ENCODE data around the gene PAMR1. TPM values are rescaled to one million over a fixed set of nuclear protein-coding genes. Genes with fewer than 3 reads are reported as not detected.

The PAMR1 gene
- total and polyA plus RNA-seq, 12 donors = 2.7 to 13.8 (median 5.2) TPM

DNA sequence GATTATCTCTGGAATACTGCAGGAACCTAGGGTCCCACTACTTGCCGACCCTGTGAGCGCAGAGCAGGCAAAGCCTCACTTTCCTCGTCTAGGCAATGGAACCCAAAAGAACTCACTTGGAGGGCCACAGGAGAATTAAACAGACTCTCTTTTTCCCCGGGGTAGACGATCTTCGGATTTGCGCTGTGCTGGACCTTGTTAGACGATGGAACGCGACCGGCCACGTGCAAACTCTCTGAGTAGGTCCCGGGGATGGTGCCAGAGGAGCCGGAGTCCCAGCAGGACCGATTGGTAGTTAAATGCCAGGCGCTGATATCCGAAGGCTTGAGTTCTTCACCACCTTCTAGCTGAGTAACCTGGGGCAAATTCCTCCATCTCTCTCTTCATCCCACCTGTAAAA is 105.0 kb downstream of the PAMR1 start:
- no peaks in the 10 kb centered on the region for H3K36me3 ChIP-seq
- peak in 1 of 2 donors; percentile 15 for DNase-seq
- 13 to 19% methylated on average over 17 of the region's 17 CpGs for WGBS, 2 donors

DNA sequence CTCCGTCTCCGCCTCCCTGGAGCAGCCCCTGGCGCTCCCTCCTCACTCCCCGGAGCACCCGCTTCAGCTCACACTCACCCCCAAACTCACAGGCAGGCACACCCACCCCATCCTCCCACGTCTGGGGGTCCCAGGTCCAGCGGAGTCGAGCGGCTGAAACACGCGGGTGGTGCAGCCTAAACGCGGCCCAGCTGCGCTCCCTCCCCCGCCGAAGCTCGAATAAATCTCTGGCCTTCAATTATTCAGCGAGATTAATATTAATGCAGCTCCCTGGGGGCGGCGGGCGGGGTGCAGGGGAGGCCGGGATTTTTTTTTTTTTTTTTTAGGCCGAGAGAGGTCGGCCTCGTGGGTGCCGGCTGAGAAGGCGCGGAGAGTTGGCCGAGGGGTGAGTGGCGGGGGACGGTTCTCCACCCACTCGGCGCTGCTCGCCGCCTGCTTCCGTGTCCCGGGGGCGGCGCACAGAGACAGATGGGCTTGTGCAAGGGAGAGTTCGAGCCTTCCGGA is 105.5 kb downstream of the PAMR1 start:
- Histone ChIP-seq H3K36me3 (no peaks in the 10 kb centered on the region), H3K27ac (no peak overlapping the region), H3K4me3 (peak overlapping the region; percentile 1 to 63 (median 50)), H3K4me1 (peaks cover 5 to 27% (median 16%) of the 10 kb centered on the region in 9 donors), H3K27me3 (peaks cover 0 to 98% (median 71%) of the 10 kb centered on the region in 7 donors), H3K9me3 (no peaks in the 10 kb centered on the region)
- ATAC-seq (peak; percentile 27 to 56 (median 42)), DNase-seq (peak; percentile 8 to 27)
- TF ChIP-seq, protein P1, sequence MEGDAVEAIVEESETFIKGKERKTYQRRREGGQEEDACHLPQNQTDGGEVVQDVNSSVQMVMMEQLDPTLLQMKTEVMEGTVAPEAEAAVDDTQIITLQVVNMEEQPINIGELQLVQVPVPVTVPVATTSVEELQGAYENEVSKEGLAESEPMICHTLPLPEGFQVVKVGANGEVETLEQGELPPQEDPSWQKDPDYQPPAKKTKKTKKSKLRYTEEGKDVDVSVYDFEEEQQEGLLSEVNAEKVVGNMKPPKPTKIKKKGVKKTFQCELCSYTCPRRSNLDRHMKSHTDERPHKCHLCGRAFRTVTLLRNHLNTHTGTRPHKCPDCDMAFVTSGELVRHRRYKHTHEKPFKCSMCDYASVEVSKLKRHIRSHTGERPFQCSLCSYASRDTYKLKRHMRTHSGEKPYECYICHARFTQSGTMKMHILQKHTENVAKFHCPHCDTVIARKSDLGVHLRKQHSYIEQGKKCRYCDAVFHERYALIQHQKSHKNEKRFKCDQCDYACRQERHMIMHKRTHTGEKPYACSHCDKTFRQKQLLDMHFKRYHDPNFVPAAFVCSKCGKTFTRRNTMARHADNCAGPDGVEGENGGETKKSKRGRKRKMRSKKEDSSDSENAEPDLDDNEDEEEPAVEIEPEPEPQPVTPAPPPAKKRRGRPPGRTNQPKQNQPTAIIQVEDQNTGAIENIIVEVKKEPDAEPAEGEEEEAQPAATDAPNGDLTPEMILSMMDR (IDR thresholded peaks at IDR 0.05) = no peak
- 2 to 4% methylated on average over 41 of the region's 41 CpGs for WGBS, 2 donors
- intact Hi-C loops (cut with DNase I) = no loop called here

More for the DNA sequence above, 105.0 kb downstream of the PAMR1 start:
- intact Hi-C loops (cut with DNase I) = no loop called here
- peak overlapping the region in 9 of 10 donors; percentile 40 to 63 (median 52) for H3K4me3 ChIP-seq
- TF ChIP-seq, protein P1 (IDR thresholded peaks at IDR 0.05) = no peak
- ATAC-seq = peak in 2 of 8 donors; percentile 18 to 38
- peaks cover 5 to 32% (median 16%) of the 10 kb centered on the region in 9 donors for H3K4me1 ChIP-seq
- H3K9me3 ChIP-seq = no peaks in the 10 kb centered on the region
- no peak overlapping the region for H3K27ac ChIP-seq
- peaks cover 0 to 97% (median 69%) of the 10 kb centered on the region in 7 donors for H3K27me3 ChIP-seq

DNA sequence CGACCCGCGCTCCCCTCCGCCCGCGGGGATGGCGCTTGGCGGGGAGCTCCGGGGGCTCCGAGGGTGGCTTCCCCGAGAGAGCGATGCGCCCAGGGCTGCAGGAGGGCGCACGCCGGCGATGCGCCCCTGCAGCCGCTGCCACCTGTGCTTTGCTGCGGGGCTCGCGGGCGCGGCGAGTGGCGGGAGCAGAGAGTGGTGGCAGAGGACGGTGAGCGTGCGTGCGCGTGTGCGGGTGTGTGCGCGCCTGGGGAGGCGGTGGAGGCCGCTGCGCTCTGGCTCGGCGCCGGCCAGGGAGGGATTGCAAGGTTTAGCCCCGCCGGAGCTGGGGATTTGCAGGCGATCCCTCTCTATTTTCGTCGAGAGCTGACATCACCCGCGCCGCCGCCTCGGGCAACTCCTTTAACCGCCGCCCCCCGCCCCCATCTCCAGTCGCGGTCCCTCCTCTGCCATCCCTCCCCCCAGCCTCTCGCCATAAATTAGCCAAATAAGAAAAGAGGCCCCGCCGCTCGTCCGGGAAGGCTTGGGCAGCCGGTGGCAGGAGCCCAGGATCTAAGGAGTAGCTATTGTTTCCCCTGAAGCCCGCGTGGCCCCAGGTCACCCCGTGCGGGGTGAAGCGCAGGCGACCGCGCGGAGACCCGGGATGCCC is 106.1 kb downstream of the PAMR1 start, which contains the start of gene SLC1A2:
Gene SLC1A2, minus strand, starts transcription at position 375 of the 646 bp plus-strand sequence. CDS start 592 bp downstream, outside the sequence.
- Histone ChIP-seq H3K4me3 (peak within 1 kb of the TSS; percentile 24 to 63 (median 50)), H3K27me3 (peaks cover 0 to 98% (median 67%) of the 10 kb centered on the region in 7 donors), H3K27ac (no peak within 1 kb of the TSS), H3K9me3 (no peaks in the 10 kb centered on the region), H3K4me1 (peaks cover 5 to 27% (median 16%) of the 10 kb centered on the region in 9 donors), H3K36me3 (no peaks in the 10 kb centered on the region)
- TF ChIP-seq, protein P1 (IDR thresholded peaks at IDR 0.05) = no peak
- ATAC-seq (peak; percentile 29 to 70 (median 52)), DNase-seq (peak; percentile 18 to 25)
- WGBS, 2 donors = 0 to 4% methylated on average over 59 to 71 of the region's 71 CpGs
- intact Hi-C loops (cut with DNase I) = no loop called here

DNA sequence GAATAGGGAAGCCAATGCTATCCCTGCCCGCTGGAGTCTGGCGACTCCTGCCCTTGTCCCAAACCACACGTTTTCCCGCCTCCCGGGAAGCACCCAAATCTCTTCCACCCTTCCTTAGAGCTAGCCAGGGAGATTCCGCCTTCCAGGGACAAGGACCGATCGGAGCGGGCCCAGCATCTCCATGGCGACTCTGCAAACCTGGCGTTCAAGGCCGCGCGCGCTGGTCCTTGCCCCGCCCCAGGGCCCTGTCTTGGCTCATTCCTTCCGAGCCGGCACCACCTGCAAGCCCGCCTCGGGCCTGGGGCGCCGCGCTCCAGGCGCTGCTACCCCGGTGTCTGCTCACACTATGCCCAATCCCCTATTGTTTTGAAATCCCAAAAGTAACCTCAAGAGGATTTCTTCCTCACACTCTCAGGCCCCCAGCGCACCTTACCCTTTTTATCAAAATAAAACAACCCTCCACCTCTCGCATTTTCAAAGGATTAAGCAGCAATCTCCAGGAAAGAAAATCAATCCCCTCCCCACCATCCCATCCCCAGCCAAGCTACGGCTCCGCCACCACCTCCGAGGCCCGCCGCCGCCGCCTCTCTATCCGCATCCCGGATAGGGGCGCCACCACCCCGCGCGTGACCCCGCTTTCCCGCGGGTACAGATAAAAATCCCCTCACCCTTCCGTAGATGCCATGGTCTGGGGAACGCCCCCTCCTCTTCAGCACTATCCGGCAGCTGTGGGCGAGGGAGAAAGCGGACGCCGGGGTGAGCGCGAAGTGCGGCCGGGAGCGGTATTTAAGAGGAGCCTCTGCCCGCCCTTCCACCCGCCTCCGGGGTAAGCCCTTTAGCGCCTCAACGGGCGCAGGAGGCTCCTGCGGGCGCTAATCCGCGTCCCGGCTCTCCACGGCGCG is 106.9 kb downstream of the PAMR1 start:
- H3K27me3 ChIP-seq = peaks cover 0 to 95% (median 62%) of the 10 kb centered on the region in 7 donors
- TF ChIP-seq, protein P1 (IDR thresholded peaks at IDR 0.05) = no peak
- no peak overlapping the region for H3K27ac ChIP-seq
- DNase-seq (peak in 1 of 2 donors; percentile 17), ATAC-seq (peak in 6 of 8 donors; percentile 27 to 61 (median 34))
- intact Hi-C loops (cut with DNase I) = no loop called here
- WGBS, 2 donors = 11% methylated on average over 67 to 69 of the region's 69 CpGs
- peak overlapping the region; percentile 24 to 63 (median 50) for H3K4me3 ChIP-seq
- no peaks in the 10 kb centered on the region for H3K9me3 ChIP-seq
- H3K36me3 ChIP-seq = no peaks in the 10 kb centered on the region
- peaks cover 5 to 31% (median 16%) of the 10 kb centered on the region in 9 donors for H3K4me1 ChIP-seq

Data from heart right ventricle (tissue), 16 donors.